T-helper 17 cell (primary cell): ENCODE results near the gene HNRNPH3. TPM values are rescaled to one million over a fixed set of nuclear protein-coding genes. Genes with fewer than 3 reads are reported as not detected.
A peak's percentile ranks its signal among the peaks of the same experiment; 100 is the strongest.

Experiments used
- ATAC-seq: fragments of 150-1000 bp; cut with Tn5 transposase; 2 replicates; pipeline ENCODE4 v1.10.0; 2021; ENCODE audit warnings: mild to moderate bottlenecking, moderate library complexity
- DNase-seq, 3 donors: peaks; one replicate each; pipeline versions ENCODE4 v3.0.0 to v3.0.0-alpha.2; 2020 to 2021
- H3K9me3 ChIP-seq: one replicate; pipeline ENCODE4 v1.7.0; 2013; ENCODE audit warnings: low read length, mild to moderate bottlenecking; ENCODE audit not compliant: control insufficient read depth, poor library complexity, severe bottlenecking
- H3K27ac Mint-ChIP-seq: one replicate; pipeline ENCODE4 v1.8.0; 2022; ENCODE audit warnings: mild to moderate bottlenecking, moderate library complexity, mixed read lengths
- H3K27me3 Mint-ChIP-seq: one replicate; pipeline ENCODE4 v1.8.0; 2022; ENCODE audit warnings: mixed read lengths
- H3K36me3 Mint-ChIP-seq: one replicate; pipeline ENCODE4 v1.8.0; 2022; ENCODE audit warnings: low read depth, mixed read lengths
- H3K4me1 Mint-ChIP-seq: one replicate; pipeline ENCODE4 v1.8.0; 2022; ENCODE audit warnings: mild to moderate bottlenecking, mixed read lengths
- H3K4me3 Mint-ChIP-seq: one replicate; pipeline ENCODE4 v1.8.0; 2022; ENCODE audit warnings: mild to moderate bottlenecking, moderate library complexity, mixed read lengths
- total RNA-seq, 4 donors: library from RNA in 2 of 4; stranded (reverse) in 2 of 4; gene quantifications; one replicate each; pipeline ENCODE4 v1.2.3 and lab custom pipeline; 2022 to 2026

The HNRNPH3 gene
- total RNA-seq, 2 donors from 2014 or later: 165 to 180 TPM

DNA sequence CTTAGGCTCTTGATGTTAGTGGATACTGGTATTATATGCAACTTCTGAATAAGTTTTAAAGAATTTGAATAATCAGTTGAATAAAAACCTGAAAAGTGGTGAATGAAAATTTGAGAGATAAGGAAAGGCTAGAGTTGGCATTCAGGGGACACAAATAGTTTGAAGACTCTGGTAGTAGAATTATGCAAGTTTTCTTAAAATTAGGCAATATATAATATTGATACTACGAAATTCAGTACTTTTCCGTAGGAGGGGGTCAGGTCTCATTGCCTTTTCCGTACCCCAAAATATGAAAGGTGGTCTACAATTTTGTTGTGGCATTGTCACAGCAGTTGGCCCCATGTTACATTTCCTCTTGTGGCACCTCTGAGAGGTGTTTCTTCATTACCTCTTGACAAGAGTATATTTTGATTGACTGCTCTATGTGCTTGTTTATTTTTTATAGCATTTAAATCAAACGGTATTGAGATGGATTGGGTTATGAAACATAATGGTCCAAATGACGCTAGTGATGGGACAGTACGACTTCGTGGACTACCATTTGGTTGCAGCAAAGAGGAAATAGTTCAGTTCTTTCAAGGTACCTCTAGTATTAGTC, 5.0 kb downstream of the HNRNPH3 start:
- H3K9me3 ChIP-seq: no peaks in the 10 kb centered on the region
- Mint-ChIP-seq H3K36me3 (peaks cover 10% of the 10 kb centered on the region), H3K4me1 (peaks cover 50% of the 10 kb centered on the region), H3K27me3 (no peaks in the 10 kb centered on the region), H3K4me3 (peak overlapping the region; percentile 72), H3K27ac (peak overlapping the region; percentile 94)
- no peak for DNase-seq
- ATAC-seq: no peak

DNA sequence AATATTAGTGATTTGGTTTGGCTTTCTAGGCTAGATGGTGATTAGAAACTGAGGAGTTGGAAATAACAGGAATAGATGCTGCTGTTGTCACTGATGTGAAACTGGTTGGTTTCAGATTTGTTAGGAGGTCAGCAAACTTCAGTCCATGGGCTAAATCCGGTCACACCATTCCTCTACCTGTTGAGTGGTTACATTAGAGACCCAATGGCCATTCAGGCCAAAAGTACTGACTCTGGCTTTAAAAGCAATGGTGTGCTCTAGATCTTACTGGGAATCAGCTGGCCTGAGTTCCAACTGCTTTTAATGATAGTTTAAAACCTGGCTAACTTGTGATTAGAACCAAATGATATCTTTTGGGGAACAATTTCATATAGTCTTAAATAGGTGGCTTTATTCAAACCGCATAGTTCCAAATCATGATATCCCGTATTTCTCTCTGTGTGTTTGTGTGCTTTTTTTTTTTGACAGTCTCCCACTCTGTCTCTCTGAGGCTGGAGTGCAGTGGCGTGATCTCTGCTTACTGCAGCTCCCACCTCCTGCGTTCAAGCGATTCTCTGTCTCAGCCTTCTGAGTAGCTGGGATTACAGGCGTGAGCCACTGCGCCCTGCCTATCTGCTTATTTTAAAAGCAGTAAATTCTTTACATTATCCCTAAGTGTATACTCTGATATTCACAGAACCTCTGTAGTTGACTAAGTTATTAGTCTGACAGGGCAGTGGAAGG, 8.7 kb downstream of the HNRNPH3 start:
- Mint-ChIP-seq H3K4me3 (no peak overlapping the region), H3K27me3 (no peaks in the 10 kb centered on the region), H3K36me3 (peaks cover 9% of the 10 kb centered on the region), H3K4me1 (peaks cover 35% of the 10 kb centered on the region), H3K27ac (peak overlapping the region; percentile 82)
- ATAC-seq (no peak), DNase-seq (no peak)
- no peaks in the 10 kb centered on the region for H3K9me3 ChIP-seq

DNA sequence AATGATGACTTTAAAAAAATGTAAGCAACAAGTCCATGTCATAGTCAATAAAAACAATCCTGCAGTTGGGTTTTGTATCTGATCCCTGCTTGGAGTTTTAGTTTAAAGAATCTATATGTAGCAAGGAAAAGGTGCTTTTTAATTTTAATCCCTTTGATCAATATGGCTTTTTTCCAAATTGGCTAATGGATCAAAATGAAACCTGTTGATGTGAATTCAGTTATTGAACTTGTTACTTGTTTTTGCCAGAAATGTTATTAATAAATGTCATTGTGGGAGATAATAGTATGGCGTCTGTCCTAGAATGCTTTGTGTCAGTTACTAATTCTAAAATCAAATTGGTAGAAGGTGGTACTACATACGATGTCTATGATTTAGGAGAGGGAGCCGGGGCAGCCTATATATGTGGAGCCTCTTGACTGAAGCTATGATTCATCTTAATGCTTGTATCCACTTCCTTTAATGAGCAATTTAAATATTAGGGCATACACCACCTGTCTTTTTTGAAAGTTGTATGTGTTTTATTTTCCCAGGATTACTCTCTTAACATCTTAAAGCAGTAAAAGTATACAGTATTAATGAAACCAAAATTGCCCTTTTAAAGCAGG, 11.1 kb downstream of the HNRNPH3 start:
- Mint-ChIP-seq H3K4me1 (peaks cover 24% of the 10 kb centered on the region), H3K36me3 (peaks cover 9% of the 10 kb centered on the region), H3K4me3 (no peak overlapping the region), H3K27me3 (no peaks in the 10 kb centered on the region), H3K27ac (peak overlapping the region; percentile 32)
- no peak for DNase-seq
- no peak for ATAC-seq
- no peaks in the 10 kb centered on the region for H3K9me3 ChIP-seq

DNA sequence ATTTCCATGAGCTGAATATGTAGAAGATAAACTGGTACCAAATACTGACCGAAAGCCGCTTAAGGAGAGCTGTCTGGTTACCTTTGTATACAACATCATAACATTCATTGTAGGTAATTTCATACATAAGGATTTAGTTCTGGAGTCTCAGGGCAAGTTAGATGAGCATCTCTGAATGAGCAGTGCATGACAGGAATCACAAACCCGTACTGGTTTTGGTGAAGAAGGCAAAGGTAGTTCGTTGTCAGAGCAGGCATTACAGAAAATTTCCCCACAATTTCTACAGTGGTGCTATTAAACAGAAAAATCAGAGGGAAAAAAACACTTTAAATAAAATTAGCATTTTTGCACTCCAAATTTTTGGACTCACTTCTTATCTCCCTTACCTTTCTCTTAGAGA, 13.8 kb downstream of the HNRNPH3 start:
- Mint-ChIP-seq H3K27me3 (no peaks in the 10 kb centered on the region), H3K4me1 (peaks cover 23% of the 10 kb centered on the region), H3K36me3 (peaks cover 3% of the 10 kb centered on the region), H3K27ac (no peak overlapping the region), H3K4me3 (no peak overlapping the region)
- H3K9me3 ChIP-seq: no peaks in the 10 kb centered on the region
- ATAC-seq (no peak), DNase-seq (no peak)

DNA sequence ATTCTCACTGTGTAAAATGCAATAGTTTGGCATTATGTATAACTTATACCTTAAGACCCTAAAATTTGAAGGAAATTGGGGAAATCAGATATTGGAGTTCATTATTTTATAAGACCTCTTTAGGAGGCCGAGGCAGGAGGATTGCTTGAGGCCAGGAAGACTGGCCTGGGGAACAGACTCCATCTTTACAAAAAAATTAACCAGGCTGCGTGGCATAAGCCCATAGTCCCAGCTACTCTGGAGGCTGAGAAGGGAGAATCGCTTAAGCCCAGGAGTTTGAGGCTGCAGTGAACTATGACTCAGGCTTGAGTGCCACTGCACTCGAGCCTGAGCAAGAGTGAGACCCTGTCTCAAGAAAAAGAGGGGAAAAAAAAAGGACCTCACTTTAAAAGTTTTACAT, 14.9 kb downstream of the HNRNPH3 start:
- no peaks in the 10 kb centered on the region for H3K9me3 ChIP-seq
- Mint-ChIP-seq H3K4me1 (peaks cover 18% of the 10 kb centered on the region), H3K27ac (peak overlapping the region; percentile 66), H3K36me3 (peaks cover 1% of the 10 kb centered on the region), H3K4me3 (no peak overlapping the region), H3K27me3 (no peaks in the 10 kb centered on the region)
- DNase-seq: no peak
- ATAC-seq: no peak

DNA sequence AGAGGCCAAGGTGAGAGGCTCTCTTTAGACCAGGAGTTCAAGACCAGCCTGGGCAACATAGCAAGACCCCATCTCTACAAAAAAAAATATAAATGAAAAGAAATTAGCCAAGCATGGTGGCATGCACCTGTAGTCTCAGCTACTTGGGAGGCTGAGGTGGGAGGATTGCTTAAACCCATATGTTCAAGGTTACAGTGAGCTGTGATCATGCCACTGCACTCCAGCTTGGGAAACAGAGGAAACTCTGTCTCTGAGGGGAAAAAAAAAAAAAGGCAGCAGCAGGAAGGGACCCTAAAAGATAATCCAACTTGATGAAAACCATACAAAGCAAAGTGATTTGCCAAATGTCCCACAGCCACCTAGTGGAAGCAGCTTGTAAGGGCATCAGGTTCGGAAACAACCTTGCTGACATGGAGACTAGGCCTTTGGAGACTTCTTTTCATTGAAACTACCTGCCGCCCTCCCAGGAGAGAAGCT, 16.4 kb downstream of the HNRNPH3 start:
- DNase-seq (peak in 2 of 3 donors; percentile 18 to 22), ATAC-seq (peak; percentile 83)
- peak overlapping the region; percentile 34 for H3K27ac Mint-ChIP-seq
- no peaks in the 10 kb centered on the region for H3K27me3 Mint-ChIP-seq
- peaks cover 14% of the 10 kb centered on the region for H3K4me1 Mint-ChIP-seq
- peaks cover 3% of the 10 kb centered on the region for H3K36me3 Mint-ChIP-seq
- no peaks in the 10 kb centered on the region for H3K9me3 ChIP-seq
- H3K4me3 Mint-ChIP-seq: peak overlapping the region; percentile 43

DNA sequence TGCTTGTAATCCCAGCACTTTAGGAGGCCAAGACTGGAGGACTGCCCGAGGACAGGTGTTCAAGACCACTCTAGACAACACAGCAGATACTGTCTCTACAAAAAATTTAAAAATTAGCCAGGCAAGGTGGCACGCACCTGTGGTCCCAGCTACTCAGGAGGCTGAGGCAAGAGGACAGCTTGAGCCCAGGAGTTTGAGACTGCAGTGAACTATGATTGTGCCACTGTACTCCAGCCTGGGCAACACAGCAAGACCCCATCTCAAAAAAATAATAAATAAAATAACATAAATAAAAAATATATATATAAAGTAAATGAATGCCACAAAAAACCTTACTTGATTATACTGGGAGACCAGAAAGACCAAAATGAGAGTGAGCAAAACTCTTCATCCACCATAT, 21.7 kb downstream of the HNRNPH3 start:
- H3K9me3 ChIP-seq: no peaks in the 10 kb centered on the region
- Mint-ChIP-seq H3K27me3 (no peaks in the 10 kb centered on the region), H3K27ac (no peak overlapping the region), H3K4me1 (peaks cover 5% of the 10 kb centered on the region), H3K4me3 (no peak overlapping the region), H3K36me3 (peaks cover 7% of the 10 kb centered on the region)
- no peak for ATAC-seq
- DNase-seq: no peak

DNA sequence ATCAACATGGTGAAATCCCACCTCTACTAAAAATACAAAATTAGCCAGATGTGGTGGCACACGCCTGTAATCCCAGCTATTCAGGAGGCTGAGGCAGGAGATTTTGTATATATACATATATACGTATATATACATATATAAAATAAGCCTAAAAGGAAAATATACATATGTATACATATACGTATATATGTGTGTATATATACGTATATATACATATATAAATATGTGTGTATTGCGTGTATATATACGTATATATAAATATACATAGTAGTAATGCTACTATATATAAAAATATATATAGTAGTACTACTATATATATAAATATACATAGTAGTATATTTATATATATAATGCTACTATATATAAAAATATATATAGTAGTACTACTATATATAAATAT, 27.3 kb downstream of the HNRNPH3 start:
- no peak overlapping the region for H3K4me3 Mint-ChIP-seq
- DNase-seq (no peak), ATAC-seq (no peak)
- no peaks in the 10 kb centered on the region for H3K9me3 ChIP-seq
- H3K27me3 Mint-ChIP-seq: no peaks in the 10 kb centered on the region
- H3K27ac Mint-ChIP-seq: no peak overlapping the region
- no peaks in the 10 kb centered on the region for H3K4me1 Mint-ChIP-seq
- H3K36me3 Mint-ChIP-seq: peaks cover 4% of the 10 kb centered on the region

DNA sequence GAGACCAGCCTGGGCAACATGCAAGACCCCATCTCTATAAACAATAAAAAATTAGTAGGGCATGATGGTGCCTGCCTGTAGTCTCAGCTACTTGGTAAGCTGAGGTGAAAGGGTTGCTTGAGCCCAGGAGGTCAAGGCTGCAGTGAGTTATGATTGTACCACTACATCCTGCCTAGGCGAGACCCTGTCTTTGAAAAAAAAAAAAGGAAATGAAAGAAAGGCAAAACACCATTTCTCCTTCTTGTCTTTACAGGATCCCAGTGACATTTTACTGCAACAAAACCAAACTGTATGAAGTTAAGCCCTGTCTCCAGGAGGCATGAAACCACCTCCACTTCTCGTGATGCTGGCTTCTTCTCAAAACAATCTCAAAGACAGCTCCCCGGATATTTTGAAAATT, 30.7 kb downstream of the HNRNPH3 start:
- peaks cover 2% of the 10 kb centered on the region for H3K4me1 Mint-ChIP-seq
- no peaks in the 10 kb centered on the region for H3K9me3 ChIP-seq
- no peaks in the 10 kb centered on the region for H3K27me3 Mint-ChIP-seq
- H3K36me3 Mint-ChIP-seq: peaks cover 2% of the 10 kb centered on the region
- H3K4me3 Mint-ChIP-seq: no peak overlapping the region
- DNase-seq (no peak), ATAC-seq (no peak)
- H3K27ac Mint-ChIP-seq: no peak overlapping the region

DNA sequence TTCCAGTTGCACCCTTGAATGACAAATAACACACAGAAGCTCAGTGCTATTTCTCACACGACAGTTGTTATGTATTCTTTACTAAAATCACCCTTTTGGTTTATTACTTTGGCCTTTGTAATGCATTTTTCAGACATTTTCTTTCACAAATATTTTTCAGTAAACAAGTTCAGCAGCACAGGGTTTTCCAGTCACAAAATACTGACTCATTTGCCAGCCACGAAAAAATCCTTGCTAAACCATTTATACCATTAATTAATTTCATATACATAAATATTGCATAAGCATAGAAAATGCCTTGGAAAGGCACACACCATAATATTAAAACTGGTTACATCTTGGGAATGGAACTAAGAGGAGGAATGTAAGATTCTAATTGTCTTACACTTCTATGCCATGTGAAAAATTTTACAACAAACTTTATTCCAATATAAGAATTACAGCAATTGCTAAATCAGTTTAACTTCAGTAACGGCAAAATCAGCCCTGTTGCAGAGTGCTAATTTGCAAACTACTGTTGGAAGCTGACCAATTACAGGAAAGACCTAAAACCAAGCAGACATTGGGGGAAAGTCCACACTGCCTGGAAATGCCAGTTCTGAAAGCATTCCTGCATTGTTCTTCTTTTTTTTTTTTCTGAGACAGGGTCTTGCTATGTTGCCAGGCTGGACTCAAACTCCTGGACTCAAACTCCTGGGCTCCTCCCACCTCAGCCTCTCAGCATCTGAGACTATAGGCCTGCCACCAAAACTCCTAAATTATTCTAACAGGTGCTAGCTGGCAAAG, 32.4 kb downstream of the HNRNPH3 start:
- Mint-ChIP-seq H3K4me1 (peaks cover 2% of the 10 kb centered on the region), H3K4me3 (no peak overlapping the region), H3K36me3 (peaks cover 2% of the 10 kb centered on the region), H3K27ac (no peak overlapping the region), H3K27me3 (no peaks in the 10 kb centered on the region)
- DNase-seq (no peak), ATAC-seq (no peak)
- H3K9me3 ChIP-seq: no peaks in the 10 kb centered on the region

DNA sequence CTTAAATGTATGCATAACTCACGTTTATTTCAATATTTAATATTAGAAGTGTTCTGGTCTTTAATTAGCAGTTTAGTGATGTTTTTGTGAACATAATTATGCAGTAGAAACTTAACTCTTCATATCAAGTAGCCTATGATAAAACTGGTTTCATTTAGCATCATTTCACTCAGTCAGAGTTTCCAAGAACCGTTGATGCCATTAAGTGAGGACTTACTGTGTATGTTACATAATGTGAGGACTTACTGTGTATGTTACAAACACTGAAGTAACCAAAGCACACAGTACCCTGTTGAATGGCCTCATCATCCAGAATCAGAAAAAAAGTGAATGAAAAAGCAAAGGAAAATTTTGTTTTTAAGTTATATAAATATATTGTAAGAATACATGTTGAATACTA, 33.7 kb downstream of the HNRNPH3 start:
- no peak overlapping the region for H3K27ac Mint-ChIP-seq
- DNase-seq (no peak), ATAC-seq (no peak)
- peaks cover 4% of the 10 kb centered on the region for H3K36me3 Mint-ChIP-seq
- H3K4me1 Mint-ChIP-seq: peaks cover 2% of the 10 kb centered on the region
- H3K27me3 Mint-ChIP-seq: no peaks in the 10 kb centered on the region
- H3K4me3 Mint-ChIP-seq: no peak overlapping the region
- no peaks in the 10 kb centered on the region for H3K9me3 ChIP-seq

DNA sequence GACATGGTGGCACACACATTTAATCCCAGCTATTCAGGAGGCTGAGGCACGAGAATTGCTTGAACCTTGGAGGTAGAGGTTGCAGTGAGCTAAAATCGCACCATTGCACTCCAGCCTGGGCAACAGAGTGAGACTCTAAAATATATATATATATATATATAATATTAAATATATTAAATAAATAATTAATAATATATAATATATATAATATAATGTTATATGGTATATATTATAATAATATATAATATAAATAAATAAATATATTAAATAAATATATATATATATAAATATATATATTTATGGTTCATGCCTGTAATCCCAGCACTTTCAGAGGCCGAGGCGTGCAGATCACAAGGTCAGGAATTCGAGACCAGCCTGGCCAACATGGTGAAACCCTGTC, 34.7 kb downstream of the HNRNPH3 start:
- ATAC-seq: no peak
- peaks cover 6% of the 10 kb centered on the region for H3K36me3 Mint-ChIP-seq
- no peaks in the 10 kb centered on the region for H3K27me3 Mint-ChIP-seq
- H3K4me3 Mint-ChIP-seq: no peak overlapping the region
- peaks cover 2% of the 10 kb centered on the region for H3K4me1 Mint-ChIP-seq
- DNase-seq: no peak
- no peak overlapping the region for H3K27ac Mint-ChIP-seq
- no peaks in the 10 kb centered on the region for H3K9me3 ChIP-seq

DNA sequence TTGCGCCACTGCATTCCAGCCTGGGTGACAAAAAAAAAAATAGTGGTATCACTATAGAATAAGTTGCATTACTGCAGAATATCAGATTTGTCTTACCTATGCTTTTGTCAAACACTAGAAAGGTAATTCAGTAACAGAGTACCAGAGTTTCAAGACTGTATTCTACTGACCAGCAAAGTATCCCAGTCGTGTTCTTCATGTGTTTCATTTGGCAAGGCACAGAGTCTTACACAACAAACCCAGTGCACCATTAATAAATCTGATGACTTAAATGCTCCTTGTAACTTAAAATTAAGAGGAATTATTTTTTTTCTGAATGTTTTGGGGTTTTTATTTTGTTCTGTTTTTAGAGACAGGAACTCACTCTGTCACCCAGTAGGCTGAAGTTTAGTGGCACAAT, 35.3 kb downstream of the HNRNPH3 start:
- peaks cover 2% of the 10 kb centered on the region for H3K4me1 Mint-ChIP-seq
- H3K27me3 Mint-ChIP-seq: no peaks in the 10 kb centered on the region
- no peak overlapping the region for H3K4me3 Mint-ChIP-seq
- ATAC-seq (no peak), DNase-seq (no peak)
- no peaks in the 10 kb centered on the region for H3K9me3 ChIP-seq
- peaks cover 5% of the 10 kb centered on the region for H3K36me3 Mint-ChIP-seq
- H3K27ac Mint-ChIP-seq: no peak overlapping the region
